AG09319 (cell line): ENCODE data around the gene TMEM121.
"Not testable (repeated sequence)": the region's sequence is repeated elsewhere in the genome, so short reads cannot be mapped to it uniquely, and the experiment has no call there.

ENCODE experiments used
- DNase-seq: peaks from one replicate; pipeline ENCODE4 v3.0.0-alpha.2; 2010; ENCODE audit warnings: low read depth; ENCODE audit errors: extremely low read depth
- CTCF ChIP-seq: IDR thresholded peaks from 2 replicates; pipeline ENCODE4 v1.5.1; 2011; ENCODE audit warnings: low read depth, mild to moderate bottlenecking, inconsistent platforms, low read length, moderate library complexity

The TMEM121 gene

GRCh38 chr14:105554523-105554922, 28.1 kb downstream of the TMEM121 start:
- DNase-seq: no peak
- TF ChIP-seq CTCF: no peak

- DNase-seq: not testable (repeated sequence)
Observed at GRCh38 chr14:105557671-105558070, 31.3 kb downstream of the TMEM121 start.

GRCh38 chr14:105558449-105559154, 32.2 kb downstream of the TMEM121 start:
- not testable (repeated sequence) for DNase-seq

DNA sequence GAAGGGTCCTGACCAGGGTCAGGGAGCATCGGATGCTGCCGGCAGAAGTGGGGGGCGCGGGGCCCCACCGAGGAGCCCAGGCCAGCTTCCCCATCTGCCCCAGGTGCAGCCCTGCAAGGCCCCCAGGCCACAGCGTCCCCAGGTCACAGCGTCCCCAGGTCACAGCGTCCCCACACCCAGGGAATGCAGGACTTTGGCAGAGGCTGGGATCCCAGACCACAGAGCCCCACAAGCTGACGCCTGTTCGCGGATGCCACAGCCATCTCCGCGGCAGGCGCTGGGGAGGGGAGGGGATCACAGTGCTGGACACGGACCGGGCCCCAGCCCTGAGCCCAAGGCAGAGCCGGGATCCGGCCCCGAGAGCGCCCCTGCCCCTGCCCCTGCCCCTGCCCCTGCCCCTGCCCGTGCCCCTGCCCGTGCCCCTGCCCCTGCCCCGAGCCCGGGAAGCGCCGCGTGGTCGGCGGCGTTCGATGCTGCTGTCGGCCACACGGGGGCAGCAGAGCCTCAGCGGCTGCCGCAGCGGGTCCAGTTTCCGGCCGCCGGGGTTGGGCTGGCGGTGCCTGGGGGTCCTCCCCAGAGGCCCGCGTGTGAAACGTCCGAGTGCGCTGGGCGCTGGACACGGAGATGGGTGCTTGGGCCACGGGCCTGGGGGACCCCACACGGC, 33.1 kb downstream of the TMEM121 start:
- DNase-seq: not testable (repeated sequence)

GRCh38 chr14:105560048-105560669, 33.8 kb downstream of the TMEM121 start:
- DNase-seq: not testable (repeated sequence)

DNA sequence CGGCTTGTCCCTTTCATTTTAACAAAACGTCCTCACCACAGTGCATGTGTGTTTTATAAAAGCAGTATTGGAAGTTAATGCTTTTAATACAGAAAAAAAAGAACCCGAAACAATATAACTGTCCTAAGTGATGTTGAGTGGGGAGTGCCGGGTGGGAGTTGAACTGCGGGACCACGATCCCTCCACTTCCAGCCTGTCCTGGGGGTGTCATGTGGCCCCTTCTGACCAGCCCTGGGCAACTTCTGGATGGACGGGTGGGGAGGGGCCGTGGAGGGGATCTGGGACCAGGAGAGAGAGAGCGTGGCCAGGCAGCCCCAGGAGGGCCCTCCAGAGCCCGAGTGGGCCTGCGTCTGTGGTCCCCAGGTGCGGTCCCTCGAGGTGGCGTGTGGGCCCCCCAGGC, 35.0 kb downstream of the TMEM121 start:
- not testable (repeated sequence) for DNase-seq

- TF ChIP-seq CTCF: no peak
- no peak for DNase-seq
Observed at GRCh38 chr14:105562713-105563346, 36.4 kb downstream of the TMEM121 start.

DNA sequence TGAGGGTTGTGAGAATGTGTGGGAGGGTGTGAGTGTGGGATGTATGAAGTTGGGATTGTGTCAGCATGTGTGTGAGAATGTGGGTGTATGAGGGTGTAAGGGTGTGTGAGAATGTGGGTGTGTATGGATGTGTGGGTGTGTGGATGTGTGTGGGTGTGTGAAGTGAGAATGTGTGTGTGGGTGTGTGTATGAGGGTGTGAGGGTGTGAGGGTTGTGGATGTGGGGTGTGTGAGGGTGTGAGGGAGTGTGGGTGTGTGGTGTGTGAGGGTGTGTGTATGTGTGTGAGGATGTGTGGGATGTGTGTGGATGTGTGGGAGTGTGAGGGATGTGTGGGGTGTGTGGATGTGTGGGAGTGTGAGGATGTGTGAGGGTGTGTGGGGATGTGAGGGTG, 37.0 kb downstream of the TMEM121 start:
- DNase-seq: no peak
- no peak for TF ChIP-seq CTCF

GRCh38 chr14:105564536-105564935, 38.2 kb downstream of the TMEM121 start:
- DNase-seq: not testable (repeated sequence)

DNA sequence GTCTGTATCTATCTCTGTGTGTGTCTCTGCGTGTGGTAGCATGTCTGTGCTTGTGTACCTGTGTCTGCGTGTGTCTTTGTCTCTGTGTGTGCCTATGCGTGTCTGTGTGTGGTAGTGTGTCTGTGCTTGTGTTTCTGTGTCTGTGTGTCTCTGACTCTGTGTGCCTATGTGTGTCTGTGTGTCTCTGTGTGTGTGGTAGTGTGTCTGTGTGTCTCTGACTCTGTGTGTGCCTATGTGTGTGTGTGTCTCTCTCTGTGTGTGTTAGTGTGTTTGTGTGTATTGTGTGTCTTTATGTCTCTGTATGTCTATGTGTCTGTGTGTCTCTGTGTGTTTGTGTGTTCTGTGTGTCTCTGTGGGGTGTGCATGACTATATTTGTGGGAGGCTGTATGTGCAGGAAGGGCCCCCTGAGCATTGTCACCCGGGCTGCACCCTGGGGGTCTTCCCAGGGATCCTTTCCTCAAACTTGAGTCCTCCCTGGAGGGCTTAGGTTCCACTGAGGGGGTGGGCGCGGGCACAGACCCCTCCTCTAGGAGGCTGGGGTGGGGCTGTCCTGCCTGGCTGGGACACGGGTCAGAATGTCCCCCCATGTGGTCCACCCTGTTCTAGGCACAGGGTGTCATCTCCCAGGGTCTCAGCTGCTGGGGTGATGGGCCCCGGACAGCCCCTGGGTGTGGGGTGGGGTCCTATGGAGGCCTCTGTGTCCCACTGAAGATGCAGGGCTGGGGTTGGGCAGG, 39.0 kb downstream of the TMEM121 start:
- DNase-seq: not testable (repeated sequence)

GRCh38 chr14:105566248-105567163, 40.1 kb downstream of the TMEM121 start:
- DNase-seq: not testable (repeated sequence)

- not testable (repeated sequence) for DNase-seq
Observed at GRCh38 chr14:105567164-105568103, 41.1 kb downstream of the TMEM121 start.

GRCh38 chr14:105568140-105568843, 41.9 kb downstream of the TMEM121 start:
- DNase-seq: not testable (repeated sequence)
